ENCODE data around the gene PPA1. TPM values are rescaled to one million over a fixed set of nuclear protein-coding genes. Genes with fewer than 3 reads are reported as not detected.
A peak's percentile ranks its signal among the peaks of the same experiment; 100 is the strongest.

PPA1 gene
- total and polyA plus RNA-seq, 2 donors (not counting 3 experiments of a cell fraction or from before 2014, with no cell fraction given), result 63.5 to 140 TPM

- DNase-seq (ENCODE audit: low read depth, low spot score) (no peak), FAIRE-seq (peak; percentile 42)
- H3K4me3 ChIP-seq (replicated peaks in 1 of 3; ENCODE audit: insufficient read depth in 1 of 3, low read depth in 1 of 3, low read length in 3 of 3), result no peak overlapping the region
- no peaks in the 10 kb centered on the region for H3K79me2 ChIP-seq (ENCODE audit: control insufficient read depth, insufficient read depth, low read length)
- no peak overlapping the region for H3K4me2 ChIP-seq (ENCODE audit: insufficient read depth, low read length)
- TF ChIP-seq JUN (IDR thresholded peaks at IDR 0.05; ENCODE audit: borderline replicate concordance, insufficient read depth, insufficient read length, low read depth) (no peak), POLR2A (IDR thresholded peaks at IDR 0.05; ENCODE audit: low read depth, low read length) (no peak), FOS (IDR thresholded peaks at IDR 0.05; ENCODE audit: borderline replicate concordance, insufficient read depth, low read length) (no peak), POLR2AphosphoS5 (IDR thresholded peaks at IDR 0.05; ENCODE audit: insufficient read depth, low read depth, low read length) (no peak), GATA2 (IDR thresholded peaks at IDR 0.05; ENCODE audit: insufficient read depth, insufficient read length, low read depth, low read length) (no peak), EZH2 (IDR thresholded peaks at IDR 0.05; ENCODE audit: borderline replicate concordance, low read depth, low read length, severe bottlenecking) (no peak), MAX (IDR thresholded peaks at IDR 0.05; ENCODE audit: insufficient read depth, insufficient read length) (no peak), MYC (IDR thresholded peaks at IDR 0.05; ENCODE audit: low read depth, low read length) (no peak)
- TF ChIP-seq, protein P1, sequence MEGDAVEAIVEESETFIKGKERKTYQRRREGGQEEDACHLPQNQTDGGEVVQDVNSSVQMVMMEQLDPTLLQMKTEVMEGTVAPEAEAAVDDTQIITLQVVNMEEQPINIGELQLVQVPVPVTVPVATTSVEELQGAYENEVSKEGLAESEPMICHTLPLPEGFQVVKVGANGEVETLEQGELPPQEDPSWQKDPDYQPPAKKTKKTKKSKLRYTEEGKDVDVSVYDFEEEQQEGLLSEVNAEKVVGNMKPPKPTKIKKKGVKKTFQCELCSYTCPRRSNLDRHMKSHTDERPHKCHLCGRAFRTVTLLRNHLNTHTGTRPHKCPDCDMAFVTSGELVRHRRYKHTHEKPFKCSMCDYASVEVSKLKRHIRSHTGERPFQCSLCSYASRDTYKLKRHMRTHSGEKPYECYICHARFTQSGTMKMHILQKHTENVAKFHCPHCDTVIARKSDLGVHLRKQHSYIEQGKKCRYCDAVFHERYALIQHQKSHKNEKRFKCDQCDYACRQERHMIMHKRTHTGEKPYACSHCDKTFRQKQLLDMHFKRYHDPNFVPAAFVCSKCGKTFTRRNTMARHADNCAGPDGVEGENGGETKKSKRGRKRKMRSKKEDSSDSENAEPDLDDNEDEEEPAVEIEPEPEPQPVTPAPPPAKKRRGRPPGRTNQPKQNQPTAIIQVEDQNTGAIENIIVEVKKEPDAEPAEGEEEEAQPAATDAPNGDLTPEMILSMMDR (IDR thresholded peaks at IDR 0.05; ENCODE audit: extremely low read depth in 1 of 2, insufficient read depth in 1 of 2, low read depth in 1 of 2, low read length in 2 of 2), result no peak
- no peak overlapping the region for H3K9ac ChIP-seq (replicated peaks; ENCODE audit: extremely low read depth, insufficient read depth, low read length)
- H3K9me3 ChIP-seq (replicated peaks; ENCODE audit: control insufficient read depth, insufficient read depth, low read length), result no peaks in the 10 kb centered on the region
- H4K20me1 ChIP-seq (replicated peaks; ENCODE audit: control insufficient read depth, extremely low read depth, insufficient read depth, low read length), result no peaks in the 10 kb centered on the region
- peaks cover 2% of the 10 kb centered on the region for H3K4me1 ChIP-seq (ENCODE audit: control insufficient read depth, extremely low read depth, insufficient read depth, low read length)
- no peak overlapping the region for H2AFZ ChIP-seq (ENCODE audit: low read depth, low read length)
- peaks cover 13 to 19% of the 10 kb centered on the region in 2 experiments for H3K27me3 ChIP-seq (ENCODE audit: control insufficient read depth in 2 of 2, insufficient read depth in 2 of 2, low read length in 2 of 2)
- dilution Hi-C loops (cut with MboI; ENCODE audit: extremely low pct_ligation_motif_present, low sequenced_read_pairs) (no loop called here), intact Hi-C loops (cut with micrococcal nuclease) (no loop called here)
- no TSS peak for BruUV-seq (replicated peaks)
- ChIA-PET POLR2A (no interaction called here), CTCF (interaction anchor here (0.8 to 3.3 kb wide), 8 partner anchors 10 to 98 kb away, joined by 3 to 28 read pairs (median 5); no protein-coding TSS in a partner anchor)
- no peaks in the 10 kb centered on the region for H3K9me1 ChIP-seq (replicated peaks; ENCODE audit: control insufficient read depth, extremely low read depth, insufficient read depth, low read length)
- no peak overlapping the region for H3K27ac ChIP-seq (ENCODE audit: insufficient read depth, low read depth, low read length)
- no peaks in the 10 kb centered on the region for H3K36me3 ChIP-seq (ENCODE audit: control insufficient read depth in 2 of 2, extremely low read depth in 1 of 2, insufficient read depth in 2 of 2, low read length in 2 of 2)
Observed at GRCh38 chr10:70266701-70267100, 33.5 kb upstream of the PPA1 start.
